SU-DHL-6 (cell line): Measurements from ENCODE around the gene BTBD9.

ENCODE experiments used
- H2AFZ ChIP-seq: fragments of 200-600 bp; sonication (generic); 2 replicates; pipeline ENCODE4 v1.6.1; 2014; ENCODE audit warnings: low read depth, mild to moderate bottlenecking, moderate library complexity, mixed read lengths, antibody characterized with exemption, low read length; ENCODE audit not compliant: severe bottlenecking
- H3F3A ChIP-seq: fragments of 200-600 bp; shearing (Covaris generic); 2 replicates; pipeline ENCODE4 v1.6.0; 2016; ENCODE audit warnings: antibody characterized with exemption, mild to moderate bottlenecking; ENCODE audit not compliant: insufficient read depth
- H3K27ac ChIP-seq: fragments of 200-600 bp; sonication (generic); 2 replicates; pipeline ENCODE4 v1.5.1; 2016; ENCODE audit warnings: low read depth, mild to moderate bottlenecking, low read length, moderate library complexity, mixed read lengths
- H3K27me3 ChIP-seq: fragments of 200-600 bp; sonication (generic), shearing (Covaris generic); 2 replicates; pipeline ENCODE4 v1.6.0; 2014; ENCODE audit warnings: mild to moderate bottlenecking, low read length
- H3K36me3 ChIP-seq: fragments of 200-600 bp; sonication (generic); 2 replicates; pipeline ENCODE4 v1.6.1; 2014; ENCODE audit warnings: mild to moderate bottlenecking, low read length, mixed read lengths
- H3K4me2 ChIP-seq: fragments of 300-600, 200-600 bp; shearing (Covaris generic), sonication (generic); 2 replicates; pipeline ENCODE4 v1.6.0; 2014; ENCODE audit warnings: low read length, low read depth, mild to moderate bottlenecking; ENCODE audit not compliant: poor library complexity, severe bottlenecking
- H3K4me3 ChIP-seq: fragments of 200-600 bp; sonication (generic); 2 replicates; pipeline ENCODE4 v1.5.1; 2014; ENCODE audit warnings: antibody characterized with exemption, low read length, mild to moderate bottlenecking, mixed read lengths; ENCODE audit not compliant: insufficient read depth, poor library complexity, severe bottlenecking
- H3K79me2 ChIP-seq: fragments of 200-600 bp; sonication (generic); 2 replicates; pipeline ENCODE4 v1.6.1; 2014; ENCODE audit warnings: mild to moderate bottlenecking, low read length, moderate library complexity; ENCODE audit not compliant: insufficient read depth
- H3K9ac ChIP-seq: fragments of 200-600 bp; sonication (generic); 2 replicates; pipeline ENCODE4 v1.7.0; 2014; ENCODE audit warnings: mild to moderate bottlenecking, low read length
- H3K9me2 ChIP-seq: fragments of 200-600 bp; sonication (generic); replicated peaks from 2 replicates; pipeline ENCODE4 v1.6.1; 2014; ENCODE audit warnings: low read length; ENCODE audit not compliant: insufficient read depth
- H3K9me3 ChIP-seq: fragments of 200-600 bp; sonication (generic); 2 replicates; pipeline ENCODE4 v1.6.1; 2014; ENCODE audit warnings: low read length, mixed read lengths; ENCODE audit not compliant: insufficient read depth
- H4K20me1 ChIP-seq: fragments of 200-600 bp; sonication (generic); 2 replicates; pipeline ENCODE4 v1.6.1; 2014; ENCODE audit warnings: low read depth, mild to moderate bottlenecking, antibody characterized with exemption, low read length, moderate library complexity, mixed read lengths
- EZH2phosphoT487 ChIP-seq: fragments of 200-600 bp; sonication (generic), shearing (Covaris generic); conservative IDR thresholded peaks from 2 replicates; pipeline ENCODE4 v1.6.1; 2018; ENCODE audit warnings: mild to moderate bottlenecking, antibody characterized with exemption, low read length, moderate library complexity, mixed read lengths
- TF ChIP-seq, protein P1 (sequence below): fragments of 200-600 bp; sonication (generic); IDR thresholded peaks from one replicate; pipeline ENCODE4 v1.5.1; 2017; ENCODE audit warnings: antibody characterized with exemption, mild to moderate bottlenecking, low read length, moderate library complexity; ENCODE audit not compliant: insufficient read depth, poor library complexity, severe bottlenecking

The BTBD9 gene

DNA sequence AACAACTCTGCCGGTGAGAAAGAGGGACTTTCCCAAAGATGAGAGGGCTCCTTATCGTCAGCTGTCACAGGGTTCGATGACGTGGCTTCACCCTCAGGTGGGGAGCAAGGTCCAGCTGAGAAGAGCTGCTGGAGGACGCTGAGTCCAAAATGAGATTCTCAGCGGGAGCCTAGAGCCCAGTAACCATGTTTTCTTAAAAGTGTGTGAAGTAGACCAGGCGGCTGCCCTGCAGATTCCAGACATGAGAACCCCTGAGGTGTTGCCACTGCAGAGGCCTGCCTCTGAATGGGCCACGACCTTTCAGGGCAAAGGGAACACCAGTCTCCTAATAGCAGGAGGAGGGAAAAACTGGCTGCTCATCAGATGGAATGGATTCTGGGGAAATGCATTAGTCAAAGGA, 375.1 kb downstream of the BTBD9 start:
- H3F3A ChIP-seq = no peaks in the 10 kb centered on the region
- no peaks in the 10 kb centered on the region for H3K27me3 ChIP-seq
- H3K79me2 ChIP-seq = no peaks in the 10 kb centered on the region
- no peaks in the 10 kb centered on the region for H4K20me1 ChIP-seq
- no peak overlapping the region for H3K27ac ChIP-seq
- H3K36me3 ChIP-seq = no peaks in the 10 kb centered on the region
- H3K9me2 ChIP-seq = no peaks in the 10 kb centered on the region
- TF ChIP-seq EZH2phosphoT487 = no peak
- TF ChIP-seq, protein P1, sequence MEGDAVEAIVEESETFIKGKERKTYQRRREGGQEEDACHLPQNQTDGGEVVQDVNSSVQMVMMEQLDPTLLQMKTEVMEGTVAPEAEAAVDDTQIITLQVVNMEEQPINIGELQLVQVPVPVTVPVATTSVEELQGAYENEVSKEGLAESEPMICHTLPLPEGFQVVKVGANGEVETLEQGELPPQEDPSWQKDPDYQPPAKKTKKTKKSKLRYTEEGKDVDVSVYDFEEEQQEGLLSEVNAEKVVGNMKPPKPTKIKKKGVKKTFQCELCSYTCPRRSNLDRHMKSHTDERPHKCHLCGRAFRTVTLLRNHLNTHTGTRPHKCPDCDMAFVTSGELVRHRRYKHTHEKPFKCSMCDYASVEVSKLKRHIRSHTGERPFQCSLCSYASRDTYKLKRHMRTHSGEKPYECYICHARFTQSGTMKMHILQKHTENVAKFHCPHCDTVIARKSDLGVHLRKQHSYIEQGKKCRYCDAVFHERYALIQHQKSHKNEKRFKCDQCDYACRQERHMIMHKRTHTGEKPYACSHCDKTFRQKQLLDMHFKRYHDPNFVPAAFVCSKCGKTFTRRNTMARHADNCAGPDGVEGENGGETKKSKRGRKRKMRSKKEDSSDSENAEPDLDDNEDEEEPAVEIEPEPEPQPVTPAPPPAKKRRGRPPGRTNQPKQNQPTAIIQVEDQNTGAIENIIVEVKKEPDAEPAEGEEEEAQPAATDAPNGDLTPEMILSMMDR = no peak
- H3K9ac ChIP-seq = no peak overlapping the region
- no peak overlapping the region for H3K4me2 ChIP-seq
- H3K4me3 ChIP-seq = no peak overlapping the region
- no peak overlapping the region for H2AFZ ChIP-seq
- no peaks in the 10 kb centered on the region for H3K9me3 ChIP-seq

DNA sequence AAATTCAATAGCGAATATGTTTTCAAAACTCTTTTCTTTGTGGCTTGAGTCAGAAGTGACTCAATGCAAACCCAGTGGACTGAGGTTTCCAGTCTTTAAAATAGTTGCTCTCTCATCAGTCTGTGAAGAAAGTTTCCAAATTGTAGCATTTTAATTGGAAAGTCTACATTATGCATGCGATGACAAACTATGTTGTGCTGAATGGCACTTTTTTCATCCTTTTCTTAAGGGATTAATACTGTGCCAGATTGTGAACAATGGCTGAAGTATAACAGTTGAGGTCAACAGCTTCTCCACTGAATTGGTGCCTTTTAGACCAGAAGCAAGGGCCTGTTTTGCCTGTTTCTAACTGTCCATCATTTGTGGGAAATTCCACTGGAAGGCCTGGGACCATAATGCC, 377.1 kb downstream of the BTBD9 start:
- no peak overlapping the region for H3K4me2 ChIP-seq
- no peak overlapping the region for H3K27ac ChIP-seq
- no peaks in the 10 kb centered on the region for H3K79me2 ChIP-seq
- H2AFZ ChIP-seq = no peak overlapping the region
- H3F3A ChIP-seq = no peaks in the 10 kb centered on the region
- no peak overlapping the region for H3K9ac ChIP-seq
- H3K9me3 ChIP-seq = no peaks in the 10 kb centered on the region
- no peak overlapping the region for H3K4me3 ChIP-seq
- no peaks in the 10 kb centered on the region for H4K20me1 ChIP-seq
- H3K27me3 ChIP-seq = no peaks in the 10 kb centered on the region
- TF ChIP-seq, protein P1 = no peak
- no peak for TF ChIP-seq EZH2phosphoT487
- no peaks in the 10 kb centered on the region for H3K36me3 ChIP-seq
- H3K9me2 ChIP-seq = no peaks in the 10 kb centered on the region

GRCh38 chr6:38262026-38262425, 377.7 kb downstream of the BTBD9 start:
- H3K27me3 ChIP-seq = no peaks in the 10 kb centered on the region
- H3K9ac ChIP-seq = no peak overlapping the region
- H3K36me3 ChIP-seq = no peaks in the 10 kb centered on the region
- no peak overlapping the region for H2AFZ ChIP-seq
- TF ChIP-seq, protein P1 = no peak
- TF ChIP-seq EZH2phosphoT487 = no peak
- no peaks in the 10 kb centered on the region for H3K79me2 ChIP-seq
- no peaks in the 10 kb centered on the region for H4K20me1 ChIP-seq
- no peak overlapping the region for H3K27ac ChIP-seq
- H3K9me2 ChIP-seq = no peaks in the 10 kb centered on the region
- no peaks in the 10 kb centered on the region for H3F3A ChIP-seq
- H3K9me3 ChIP-seq = no peaks in the 10 kb centered on the region
- no peak overlapping the region for H3K4me2 ChIP-seq
- H3K4me3 ChIP-seq = no peak overlapping the region

GRCh38 chr6:38261626-38262025, 378.1 kb downstream of the BTBD9 start:
- no peaks in the 10 kb centered on the region for H3K27me3 ChIP-seq
- H3K79me2 ChIP-seq = no peaks in the 10 kb centered on the region
- H3K9ac ChIP-seq = no peak overlapping the region
- H3K27ac ChIP-seq = no peak overlapping the region
- no peak overlapping the region for H3K4me3 ChIP-seq
- H3K9me3 ChIP-seq = no peaks in the 10 kb centered on the region
- H2AFZ ChIP-seq = no peak overlapping the region
- H4K20me1 ChIP-seq = no peaks in the 10 kb centered on the region
- H3K4me2 ChIP-seq = no peak overlapping the region
- no peaks in the 10 kb centered on the region for H3K36me3 ChIP-seq
- no peak for TF ChIP-seq EZH2phosphoT487
- TF ChIP-seq, protein P1 = no peak
- no peaks in the 10 kb centered on the region for H3F3A ChIP-seq
- H3K9me2 ChIP-seq = no peaks in the 10 kb centered on the region
